ENCODE data around the gene COL27A1.

COL27A1 gene

GRCh38 chr9:114244570-114244969, 89.2 kb downstream of the COL27A1 start:
- no peak for DNase-seq (ENCODE audit: extremely low spot score)
- POLR2A ChIA-PET, result no interaction called here
- CTCF ChIA-PET, result no interaction called here
- TF ChIP-seq CTCF (IDR thresholded peaks at IDR 0.05; ENCODE audit: control extremely low read depth, extremely low read depth, low read depth, missing control alignments), result no peak

GRCh38 chr9:114246558-114246957, 91.2 kb downstream of the COL27A1 start:
- CTCF ChIA-PET, result no interaction called here
- POLR2A ChIA-PET, result no interaction called here
- TF ChIP-seq CTCF (IDR thresholded peaks at IDR 0.05; ENCODE audit: control extremely low read depth, extremely low read depth, low read depth, missing control alignments), result no peak
- no peak for DNase-seq (ENCODE audit: extremely low spot score)

- TF ChIP-seq CTCF (IDR thresholded peaks at IDR 0.05; ENCODE audit: control extremely low read depth, extremely low read depth, low read depth, missing control alignments), result no peak
Observed at GRCh38 chr9:114247077-114247476, 91.7 kb downstream of the COL27A1 start.

GRCh38 chr9:114247491-114247890, 92.2 kb downstream of the COL27A1 start:
- DNase-seq (ENCODE audit: extremely low spot score), result no peak
- POLR2A ChIA-PET, result no interaction called here
- CTCF ChIA-PET, result interaction anchor here (1.0 kb wide), 1 partner anchor 9 kb away, joined by 3 read pairs; no protein-coding TSS in a partner anchor
- TF ChIP-seq CTCF (IDR thresholded peaks at IDR 0.05; ENCODE audit: control extremely low read depth, extremely low read depth, low read depth, missing control alignments), result no peak

More at GRCh38 chr9:114247077-114247476, 91.7 kb downstream of the COL27A1 start:
- CTCF ChIA-PET, result no interaction called here
- POLR2A ChIA-PET, result no interaction called here
- no peak for DNase-seq (ENCODE audit: extremely low spot score)

GRCh38 chr9:114248299-114248707, 93.0 kb downstream of the COL27A1 start:
- no peak for TF ChIP-seq CTCF (IDR thresholded peaks at IDR 0.05; ENCODE audit: control extremely low read depth, extremely low read depth, low read depth, missing control alignments)
- DNase-seq (ENCODE audit: extremely low spot score), result no peak
- ChIA-PET POLR2A (no interaction called here), CTCF (interaction anchor here (1.0 kb wide), 1 partner anchor 10 kb away, joined by 3 read pairs; no protein-coding TSS in a partner anchor)

- no peak for TF ChIP-seq CTCF (IDR thresholded peaks at IDR 0.05; ENCODE audit: control extremely low read depth, extremely low read depth, low read depth, missing control alignments)
- DNase-seq (ENCODE audit: extremely low spot score), result no peak
- ChIA-PET CTCF (interaction anchor here (1.2 kb wide), 1 partner anchor 11 kb away, joined by 3 read pairs; no protein-coding TSS in a partner anchor), POLR2A (no interaction called here)
Observed at GRCh38 chr9:114249424-114250234, 94.3 kb downstream of the COL27A1 start.
